ENCODE measurements around the gene BMPR2.

GRCh38 chr2:202574541-202574940, 198.4 kb downstream of the BMPR2 start:
- no peak for TF ChIP-seq EZH2 (IDR thresholded peaks at IDR 0.05)
- TF ChIP-seq TCF7L2 (IDR thresholded peaks at IDR 0.05; ENCODE audit: borderline replicate concordance, extremely low read depth, insufficient read depth, insufficient read length): no peak
- TF ChIP-seq CEBPB (IDR thresholded peaks at IDR 0.05; ENCODE audit: low read depth): no peak
- no peak for TF ChIP-seq EZH2phosphoT487 (IDR thresholded peaks at IDR 0.05; ENCODE audit: borderline replicate concordance)
- TF ChIP-seq, protein P1, sequence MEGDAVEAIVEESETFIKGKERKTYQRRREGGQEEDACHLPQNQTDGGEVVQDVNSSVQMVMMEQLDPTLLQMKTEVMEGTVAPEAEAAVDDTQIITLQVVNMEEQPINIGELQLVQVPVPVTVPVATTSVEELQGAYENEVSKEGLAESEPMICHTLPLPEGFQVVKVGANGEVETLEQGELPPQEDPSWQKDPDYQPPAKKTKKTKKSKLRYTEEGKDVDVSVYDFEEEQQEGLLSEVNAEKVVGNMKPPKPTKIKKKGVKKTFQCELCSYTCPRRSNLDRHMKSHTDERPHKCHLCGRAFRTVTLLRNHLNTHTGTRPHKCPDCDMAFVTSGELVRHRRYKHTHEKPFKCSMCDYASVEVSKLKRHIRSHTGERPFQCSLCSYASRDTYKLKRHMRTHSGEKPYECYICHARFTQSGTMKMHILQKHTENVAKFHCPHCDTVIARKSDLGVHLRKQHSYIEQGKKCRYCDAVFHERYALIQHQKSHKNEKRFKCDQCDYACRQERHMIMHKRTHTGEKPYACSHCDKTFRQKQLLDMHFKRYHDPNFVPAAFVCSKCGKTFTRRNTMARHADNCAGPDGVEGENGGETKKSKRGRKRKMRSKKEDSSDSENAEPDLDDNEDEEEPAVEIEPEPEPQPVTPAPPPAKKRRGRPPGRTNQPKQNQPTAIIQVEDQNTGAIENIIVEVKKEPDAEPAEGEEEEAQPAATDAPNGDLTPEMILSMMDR (IDR thresholded peaks at IDR 0.05 in 2 of 3, conservative IDR thresholded peaks at IDR 0.05 in 1 of 3; ENCODE audit: borderline replicate concordance in 1 of 3, insufficient read depth in 1 of 3, low read depth in 2 of 3, low read length in 2 of 3): no peak
- no peak for TF ChIP-seq POLR2AphosphoS5 (IDR thresholded peaks at IDR 0.05; ENCODE audit: low read depth, low read length)
- no peak for TF ChIP-seq SP1 (IDR thresholded peaks at IDR 0.05; ENCODE audit: low read depth)
- no peak for TF ChIP-seq SIN3A (IDR thresholded peaks at IDR 0.05; ENCODE audit: low read depth)
- no peak for TF ChIP-seq YY1 (IDR thresholded peaks at IDR 0.05; ENCODE audit: extremely low read depth, insufficient replicate concordance, low read depth, low read length)

Data from HCT116 (cell line).